Upper lobe of left lung (tissue), 4 donors: ENCODE data around the gene MRC2.

Source experiments
- EP300 ChIP-seq, 4 donors: sonication (generic); formaldehyde crosslinking; IDR thresholded peaks; one replicate each; pipeline ENCODE4 v1.5.1; 2017; ENCODE audit warnings: antibody characterized with exemption in 4 of 4, control low read depth in 2 of 4
- POLR2A ChIP-seq, 4 donors: fragments of 450-650 bp; IDR thresholded peaks; one replicate each; pipeline ENCODE4 v1.5.1; 2016 to 2017; ENCODE audit warnings: antibody characterized with exemption in 4 of 4, mild to moderate bottlenecking in 2 of 4
- POLR2AphosphoS5 ChIP-seq, 2 donors: sonication (generic); formaldehyde crosslinking; IDR thresholded peaks; one replicate each; pipeline ENCODE4 v1.5.1; 2017; ENCODE audit warnings: antibody characterized with exemption in 2 of 2
- TF ChIP-seq, protein P1 (sequence below), 6 experiments: fragments of 450-650 bp in 4 of 6; fragments of 200-600 bp in 2 of 6; sonication (generic) in 2 of 6; IDR thresholded peaks; one replicate each; pipeline ENCODE4 v1.5.1; 2016 to 2019; ENCODE audit warnings: antibody characterized with exemption in 6 of 6

DNA sequence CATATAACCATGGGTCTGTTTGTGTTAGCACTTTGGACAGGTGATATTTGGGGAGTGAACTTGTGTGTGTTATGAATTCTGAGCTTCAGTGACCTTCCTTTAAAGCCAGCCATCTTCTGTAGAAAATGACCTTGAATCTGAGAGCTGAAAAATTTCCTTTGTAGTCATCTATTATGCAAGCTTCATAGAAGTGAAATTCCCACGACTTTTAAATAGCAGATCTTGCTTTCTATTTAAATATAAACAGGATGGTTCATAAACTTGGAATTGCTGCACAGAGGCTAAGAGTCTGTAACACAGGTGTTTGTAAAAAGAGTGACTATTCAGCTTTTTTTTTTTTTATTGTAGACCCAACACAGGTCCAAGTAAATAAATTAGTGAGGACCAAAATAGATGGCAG, 95.2 kb downstream of the MRC2 start:
- TF ChIP-seq, protein P1, sequence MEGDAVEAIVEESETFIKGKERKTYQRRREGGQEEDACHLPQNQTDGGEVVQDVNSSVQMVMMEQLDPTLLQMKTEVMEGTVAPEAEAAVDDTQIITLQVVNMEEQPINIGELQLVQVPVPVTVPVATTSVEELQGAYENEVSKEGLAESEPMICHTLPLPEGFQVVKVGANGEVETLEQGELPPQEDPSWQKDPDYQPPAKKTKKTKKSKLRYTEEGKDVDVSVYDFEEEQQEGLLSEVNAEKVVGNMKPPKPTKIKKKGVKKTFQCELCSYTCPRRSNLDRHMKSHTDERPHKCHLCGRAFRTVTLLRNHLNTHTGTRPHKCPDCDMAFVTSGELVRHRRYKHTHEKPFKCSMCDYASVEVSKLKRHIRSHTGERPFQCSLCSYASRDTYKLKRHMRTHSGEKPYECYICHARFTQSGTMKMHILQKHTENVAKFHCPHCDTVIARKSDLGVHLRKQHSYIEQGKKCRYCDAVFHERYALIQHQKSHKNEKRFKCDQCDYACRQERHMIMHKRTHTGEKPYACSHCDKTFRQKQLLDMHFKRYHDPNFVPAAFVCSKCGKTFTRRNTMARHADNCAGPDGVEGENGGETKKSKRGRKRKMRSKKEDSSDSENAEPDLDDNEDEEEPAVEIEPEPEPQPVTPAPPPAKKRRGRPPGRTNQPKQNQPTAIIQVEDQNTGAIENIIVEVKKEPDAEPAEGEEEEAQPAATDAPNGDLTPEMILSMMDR (IDR thresholded peaks at IDR 0.05) = no peak
- TF ChIP-seq POLR2AphosphoS5 (IDR thresholded peaks at IDR 0.05) (no peak), EP300 (IDR thresholded peaks at IDR 0.05) (no peak), POLR2A (IDR thresholded peaks at IDR 0.05) (no peak)
